IPS-11a (cell line): ENCODE measurements around the gene HMG20B.
"Not testable (repeated sequence)": the region's sequence is repeated elsewhere in the genome, so short reads cannot be mapped to it uniquely, and the experiment has no call there.

Experiments
- H3K4me3 ChIP-seq: one replicate; pipeline ENCODE4 v1.5.1; 2013; ENCODE audit warnings: low read depth, low read length, control low read depth

Gene HMG20B

DNA sequence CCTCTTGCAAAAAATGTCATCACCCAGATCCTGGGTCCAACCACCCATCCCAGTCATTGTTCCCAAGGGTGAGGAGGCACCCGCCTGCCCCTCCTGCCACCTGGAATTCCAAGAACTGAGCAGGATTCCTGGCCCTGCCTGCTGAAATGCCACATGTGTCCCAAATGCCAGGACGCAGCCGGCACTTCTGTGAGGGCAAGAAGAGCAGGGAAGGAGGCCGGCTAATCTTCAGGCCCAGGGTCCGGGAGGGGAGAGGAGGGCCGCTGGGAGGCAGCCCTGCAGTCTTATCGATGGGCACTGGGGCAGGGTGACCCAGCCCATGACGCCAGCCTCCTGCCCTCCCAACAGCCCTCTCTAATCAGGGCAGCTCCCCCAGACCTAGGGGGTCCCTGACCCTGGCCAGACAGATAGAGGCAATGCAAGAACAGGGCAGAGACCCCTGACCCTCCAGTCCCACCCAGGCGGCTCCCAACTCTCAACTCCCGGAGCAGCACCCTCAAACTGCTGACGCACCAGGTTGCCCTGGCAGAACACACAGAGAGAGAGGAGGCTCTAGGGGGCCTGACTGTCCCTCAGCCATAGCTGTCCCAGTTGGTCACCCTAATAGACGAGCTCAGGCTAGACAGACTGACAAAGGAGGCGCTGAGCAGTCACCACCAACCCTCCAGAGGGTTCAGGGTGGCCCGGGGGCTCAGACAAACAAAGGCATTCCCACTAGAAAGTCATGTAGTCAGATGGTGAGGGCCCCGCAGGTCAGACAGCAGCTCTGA, 16.9 kb upstream of the HMG20B start:
- H3K4me3 ChIP-seq, result no peak overlapping the region

DNA sequence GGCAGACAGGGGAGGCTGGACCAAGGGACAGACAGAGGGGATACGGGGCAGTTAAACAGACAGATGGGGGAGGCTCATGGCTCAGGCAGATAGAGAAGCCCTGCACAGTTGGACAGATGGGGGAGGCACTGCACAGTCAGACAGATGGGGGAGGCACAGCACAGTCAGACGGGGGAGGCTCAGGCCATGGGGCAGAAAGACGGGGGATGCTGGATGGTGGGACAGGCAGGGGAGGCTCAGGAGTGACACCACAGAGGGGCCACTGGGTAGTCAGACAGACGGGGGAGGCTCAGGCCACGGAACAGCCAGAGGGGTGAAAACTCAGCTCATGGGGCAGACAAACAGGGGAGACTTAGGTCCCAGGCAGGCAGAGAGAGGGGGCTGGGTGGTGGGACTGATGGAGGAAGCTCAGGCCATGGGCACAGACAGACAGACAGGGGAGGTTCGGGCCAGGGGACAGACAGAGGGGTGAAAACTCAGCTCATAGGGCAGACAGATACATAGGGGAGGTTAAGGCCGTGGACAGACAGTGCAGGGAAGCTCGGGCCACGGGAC, 16.2 kb upstream of the HMG20B start:
- peak overlapping the region; percentile 81 for H3K4me3 ChIP-seq

DNA sequence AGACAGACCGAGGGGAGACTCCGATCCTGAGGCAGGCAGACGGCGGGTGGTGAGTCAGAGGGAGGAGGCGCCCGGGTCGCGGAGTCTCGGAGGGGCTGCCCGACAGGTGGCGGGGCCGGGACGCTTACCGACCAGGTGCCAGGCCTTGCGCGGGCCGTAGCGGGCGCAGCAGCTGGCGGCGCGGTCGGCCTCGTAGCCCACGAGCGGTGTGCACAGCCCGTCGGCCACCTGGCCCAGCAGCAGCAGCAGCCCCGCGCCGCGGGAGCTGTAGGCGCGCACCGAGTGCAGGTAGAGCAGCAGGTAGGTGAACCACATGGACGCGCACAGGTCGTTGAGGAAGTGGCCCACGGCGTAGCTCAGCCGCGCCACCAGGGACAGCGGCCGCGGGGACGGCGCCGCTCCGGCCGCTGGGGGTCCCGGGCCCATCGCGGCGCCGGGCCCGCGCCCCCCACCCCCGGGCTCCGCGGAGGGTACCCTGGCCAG, 15.7 kb upstream of the HMG20B start:
- H3K4me3 ChIP-seq, result peak overlapping the region; percentile 81

DNA sequence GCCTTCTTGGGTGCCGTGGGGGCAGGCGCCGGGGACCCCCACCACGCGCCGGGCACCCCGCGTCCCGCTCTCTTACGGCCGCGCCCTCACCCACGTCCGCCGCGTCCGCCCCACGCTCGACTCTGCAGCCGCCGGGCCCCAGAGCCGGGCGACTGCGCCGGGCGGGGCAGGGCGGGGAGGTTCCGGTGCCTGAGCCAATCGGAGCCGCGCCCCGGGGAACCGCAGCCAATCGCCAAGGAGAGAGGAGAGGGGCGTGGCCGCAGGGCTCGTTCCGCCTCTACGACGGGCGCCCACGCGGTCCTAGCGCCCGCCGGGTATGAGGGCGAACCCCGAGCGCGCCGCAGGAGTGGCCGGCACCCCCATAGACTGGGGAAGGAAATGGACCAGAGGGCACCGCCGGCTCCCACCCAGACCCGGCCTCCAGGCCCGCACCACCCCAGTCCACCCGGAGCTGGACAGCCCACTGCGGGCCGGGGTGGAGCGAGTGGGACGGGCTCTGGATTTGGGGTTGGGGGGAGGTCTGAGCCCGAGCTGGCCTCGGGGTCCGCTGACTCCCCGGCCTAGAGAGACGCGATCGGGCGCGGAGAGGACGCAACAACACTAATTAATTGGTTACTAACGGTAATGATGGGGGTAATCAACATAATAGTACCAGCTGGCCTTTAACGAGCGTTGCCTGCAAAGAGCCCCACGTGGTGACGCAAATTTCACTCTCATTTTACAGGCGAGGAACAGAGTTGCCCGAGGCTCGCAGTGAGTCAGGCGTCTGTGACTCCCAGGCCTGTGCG, 15.1 kb upstream of the HMG20B start, which contains the start of gene MFSD12:
Gene MFSD12, minus strand, starts transcription at position 126 of the 788 bp plus-strand sequence. CDS start 183 bp downstream, outside the sequence.
- H3K4me3 ChIP-seq, result peak within 1 kb of the TSS; percentile 81

DNA sequence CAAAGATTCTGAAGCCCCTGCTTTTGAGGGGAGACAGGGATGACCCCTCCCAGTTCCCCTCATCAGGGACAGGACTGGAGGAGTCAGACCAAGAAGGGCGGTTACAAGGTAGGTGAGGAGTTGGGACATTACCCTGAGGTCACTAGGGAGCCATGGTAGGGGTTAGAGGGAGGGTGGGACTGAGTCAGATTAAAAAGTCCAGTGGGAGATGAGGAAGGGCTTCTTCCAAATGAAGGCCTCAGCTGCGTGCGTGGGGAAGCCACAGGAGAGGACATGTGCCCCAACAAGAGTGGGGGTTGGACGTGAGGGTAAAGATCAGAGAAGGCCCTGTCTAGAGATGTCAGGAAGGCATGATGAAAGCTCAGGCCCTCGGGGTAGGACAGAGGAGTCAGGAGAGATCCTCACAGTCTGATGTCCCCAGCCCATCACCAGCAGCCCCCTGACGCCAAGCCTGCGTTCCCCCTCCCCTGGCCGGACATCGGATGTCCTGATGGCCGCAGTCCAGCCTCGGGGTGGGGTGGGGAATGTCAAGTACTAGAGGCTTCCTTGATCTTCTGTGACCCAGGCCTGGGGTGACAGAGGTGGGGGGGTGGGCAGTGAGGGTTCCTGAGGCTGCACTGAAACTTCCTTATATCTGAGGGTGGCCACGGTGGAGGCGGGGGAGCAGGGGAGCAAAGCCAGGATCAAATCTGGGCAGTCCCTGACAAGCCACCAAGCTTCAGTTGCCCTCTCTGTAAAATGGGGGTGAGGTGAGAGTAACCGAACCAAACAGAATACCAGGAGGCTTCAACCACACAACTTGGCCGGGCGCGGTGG, 8.8 kb upstream of the HMG20B start:
- no peak overlapping the region for H3K4me3 ChIP-seq

DNA sequence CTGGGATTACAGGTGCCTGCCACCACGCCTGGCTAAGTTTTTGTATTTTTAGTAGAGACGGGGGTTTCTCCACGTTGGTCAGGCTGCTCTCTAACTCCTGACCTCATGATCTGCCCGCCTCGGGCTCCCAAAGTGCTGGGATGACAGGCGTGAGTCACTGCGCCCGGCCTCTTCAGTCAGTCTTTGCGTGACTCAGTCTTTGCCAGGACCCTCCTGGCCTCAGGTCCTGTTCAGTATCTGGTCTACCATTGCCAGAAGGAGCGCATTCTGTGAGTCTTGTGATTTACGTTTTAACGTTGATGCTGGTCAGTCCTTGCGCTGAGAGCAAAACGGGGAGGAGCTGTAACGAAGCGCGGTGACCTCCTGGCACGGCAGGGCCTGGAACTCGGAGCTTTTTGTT, 7.6 kb upstream of the HMG20B start:
- no peak overlapping the region for H3K4me3 ChIP-seq

DNA sequence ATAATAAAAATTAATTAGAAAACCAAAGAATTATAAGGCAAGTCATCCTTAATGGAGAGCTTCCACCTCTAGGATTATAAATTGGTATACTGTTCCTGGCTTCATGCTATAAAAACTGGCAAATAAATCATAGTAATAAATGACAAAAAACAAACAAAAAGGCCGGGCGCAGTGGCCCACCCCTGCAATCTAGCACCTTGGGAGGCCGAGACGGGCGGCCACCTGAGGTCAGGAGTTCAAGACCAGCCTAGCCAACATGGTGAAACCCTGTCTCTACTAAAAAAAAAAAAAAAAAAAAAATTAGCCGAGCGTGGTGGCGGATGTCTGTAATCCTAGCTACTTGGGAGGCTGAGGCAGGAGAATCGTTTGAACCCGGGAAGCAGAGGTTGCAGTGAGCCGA, 2.7 kb upstream of the HMG20B start:
- H3K4me3 ChIP-seq, result not testable (repeated sequence)

DNA sequence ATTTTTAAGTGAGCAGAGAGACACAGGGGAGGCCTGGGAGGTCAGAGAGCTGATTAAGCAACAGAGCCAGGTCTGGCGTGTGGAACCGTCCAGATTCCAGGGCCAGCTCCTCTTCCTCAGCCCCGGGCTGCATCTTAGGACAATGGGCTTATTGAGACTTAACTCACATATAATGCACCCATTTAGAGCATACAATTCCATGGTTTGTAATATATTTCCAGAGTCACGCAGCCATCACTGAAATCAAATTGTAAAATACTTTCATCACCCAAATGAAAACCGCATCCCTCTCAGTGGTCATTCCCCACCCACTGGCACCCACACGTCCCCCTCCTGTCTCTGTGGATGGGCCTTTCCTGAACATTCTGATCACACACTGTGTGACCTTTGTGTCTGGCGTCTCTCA, 2.1 kb upstream of the HMG20B start:
- H3K4me3 ChIP-seq, result no peak overlapping the region

DNA sequence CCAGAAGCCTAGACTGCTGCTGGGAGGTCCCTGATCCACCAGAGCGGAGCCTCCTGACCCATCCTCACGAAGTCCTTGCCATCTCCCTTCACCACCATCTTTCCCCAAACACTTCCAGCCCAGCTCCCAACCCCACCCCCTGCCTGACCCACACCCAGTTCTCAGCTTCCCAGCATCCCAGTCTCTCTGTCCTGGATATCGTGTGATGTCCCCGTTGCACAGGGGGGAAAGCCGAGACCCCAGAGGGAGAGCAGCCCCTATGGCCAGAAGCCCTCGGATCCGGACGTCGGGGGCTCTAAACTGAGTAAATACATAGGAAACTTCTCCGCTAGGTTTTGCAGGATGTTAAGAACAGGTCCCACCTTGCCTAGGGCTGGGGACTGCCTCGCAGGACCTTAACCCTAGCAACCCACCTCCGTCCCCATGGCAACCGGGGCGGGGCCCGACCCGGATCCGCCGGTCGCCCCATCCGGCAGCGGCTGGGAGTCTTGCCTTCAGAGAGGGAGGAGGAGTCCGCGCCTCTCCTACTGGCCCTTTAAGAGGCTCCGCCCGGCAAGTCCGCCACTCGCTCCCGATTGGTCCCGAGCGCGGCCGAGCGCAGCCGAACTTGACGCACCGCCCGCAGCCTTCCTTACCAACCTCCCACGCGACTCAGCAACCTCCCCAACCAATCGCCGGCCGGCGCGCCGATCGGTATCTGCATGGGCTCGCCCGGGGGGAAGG, 451 bp upstream of the HMG20B start:
- H3K4me3 ChIP-seq, result no peak overlapping the region

DNA sequence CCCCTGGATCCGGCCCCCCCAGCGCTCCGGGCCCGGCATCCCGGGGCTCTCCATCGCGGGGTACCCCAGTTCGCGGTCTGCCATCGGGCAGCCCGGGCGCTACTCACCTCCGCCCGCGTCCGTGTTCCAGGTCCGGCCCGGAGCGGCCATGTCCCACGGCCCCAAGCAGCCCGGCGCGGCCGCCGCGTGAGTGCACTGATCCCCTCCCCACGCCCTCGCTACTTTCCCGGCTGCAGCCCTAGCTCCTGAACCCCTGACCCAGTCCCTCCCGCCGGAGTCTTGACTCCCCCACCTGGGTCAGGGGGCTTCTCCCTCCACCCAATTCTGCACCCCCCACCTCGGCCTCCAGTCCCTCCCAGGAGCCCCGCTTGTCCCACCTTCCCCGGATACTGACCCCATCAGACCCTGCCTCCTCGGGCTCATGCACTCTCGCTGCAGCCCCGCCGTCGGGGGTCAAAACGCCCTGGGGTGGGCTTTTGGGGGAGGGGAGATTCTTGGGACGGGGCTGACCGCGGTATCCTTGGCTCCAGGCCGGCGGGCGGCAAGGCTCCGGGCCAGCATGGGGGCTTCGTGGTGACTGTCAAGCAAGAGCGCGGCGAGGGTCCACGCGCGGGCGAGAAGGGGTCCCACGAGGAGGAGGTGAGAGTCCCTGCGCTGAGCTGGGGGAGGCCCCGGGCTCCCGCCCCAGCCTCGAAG, 566 bp downstream of the HMG20B start:
- peak overlapping the region; percentile 81 for H3K4me3 ChIP-seq

DNA sequence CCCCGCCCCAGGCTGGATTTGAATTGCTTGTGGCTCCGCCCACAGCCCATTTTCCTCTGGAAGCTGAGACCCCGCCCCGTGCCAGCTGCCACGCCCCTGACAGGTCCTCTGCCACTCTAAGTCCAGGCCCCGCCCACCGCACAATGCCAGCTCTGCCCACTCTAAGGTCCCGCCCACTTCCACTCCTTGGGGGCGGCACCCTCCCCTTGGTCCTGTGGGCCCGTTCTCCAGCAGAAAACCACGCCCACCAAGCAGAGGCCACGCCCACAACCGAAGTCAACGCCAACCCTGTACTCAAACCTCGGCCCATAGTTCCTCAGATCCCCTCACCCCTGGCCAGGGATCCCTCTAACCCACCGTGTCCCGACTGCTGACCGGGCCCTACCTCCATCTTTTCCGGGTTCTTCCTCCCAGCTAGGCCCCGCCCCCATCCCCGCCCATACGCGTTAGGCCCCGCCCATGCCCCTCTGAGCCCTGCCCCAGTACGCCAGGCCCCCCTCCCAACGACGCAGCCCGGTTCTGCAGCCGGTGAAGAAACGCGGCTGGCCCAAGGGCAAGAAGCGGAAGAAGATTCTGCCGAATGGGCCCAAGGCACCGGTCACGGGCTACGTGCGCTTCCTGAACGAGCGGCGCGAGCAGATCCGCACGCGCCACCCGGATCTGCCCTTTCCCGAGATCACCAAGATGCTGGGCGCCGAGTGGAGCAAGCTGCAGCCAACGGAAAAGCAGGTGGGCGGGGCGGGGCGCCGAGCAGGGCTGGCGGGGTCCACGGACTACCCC, 1.3 kb downstream of the HMG20B start:
- peak overlapping the region; percentile 81 for H3K4me3 ChIP-seq

DNA sequence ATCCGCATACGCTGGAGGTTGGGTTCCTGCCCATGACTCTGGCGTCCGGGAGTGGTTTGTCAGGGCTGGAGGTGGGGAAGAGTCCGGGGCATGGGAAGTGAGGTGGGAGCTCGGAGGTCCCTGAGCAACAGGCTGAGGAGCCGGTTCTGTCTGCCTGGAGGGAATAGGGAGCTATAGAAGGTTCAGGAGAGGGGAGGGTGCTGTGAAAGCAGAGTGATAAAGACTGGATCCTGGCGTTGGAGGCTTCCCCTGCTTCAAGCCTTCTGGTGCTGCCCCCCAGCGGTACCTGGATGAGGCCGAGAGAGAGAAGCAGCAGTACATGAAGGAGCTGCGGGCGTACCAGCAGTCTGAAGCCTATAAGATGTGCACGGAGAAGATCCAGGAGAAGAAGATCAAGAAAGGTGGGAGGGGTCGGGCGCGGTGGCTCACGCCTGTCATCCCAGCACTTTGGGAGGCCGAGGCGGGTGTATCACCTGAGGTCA, 2.6 kb downstream of the HMG20B start:
- no peak overlapping the region for H3K4me3 ChIP-seq

DNA sequence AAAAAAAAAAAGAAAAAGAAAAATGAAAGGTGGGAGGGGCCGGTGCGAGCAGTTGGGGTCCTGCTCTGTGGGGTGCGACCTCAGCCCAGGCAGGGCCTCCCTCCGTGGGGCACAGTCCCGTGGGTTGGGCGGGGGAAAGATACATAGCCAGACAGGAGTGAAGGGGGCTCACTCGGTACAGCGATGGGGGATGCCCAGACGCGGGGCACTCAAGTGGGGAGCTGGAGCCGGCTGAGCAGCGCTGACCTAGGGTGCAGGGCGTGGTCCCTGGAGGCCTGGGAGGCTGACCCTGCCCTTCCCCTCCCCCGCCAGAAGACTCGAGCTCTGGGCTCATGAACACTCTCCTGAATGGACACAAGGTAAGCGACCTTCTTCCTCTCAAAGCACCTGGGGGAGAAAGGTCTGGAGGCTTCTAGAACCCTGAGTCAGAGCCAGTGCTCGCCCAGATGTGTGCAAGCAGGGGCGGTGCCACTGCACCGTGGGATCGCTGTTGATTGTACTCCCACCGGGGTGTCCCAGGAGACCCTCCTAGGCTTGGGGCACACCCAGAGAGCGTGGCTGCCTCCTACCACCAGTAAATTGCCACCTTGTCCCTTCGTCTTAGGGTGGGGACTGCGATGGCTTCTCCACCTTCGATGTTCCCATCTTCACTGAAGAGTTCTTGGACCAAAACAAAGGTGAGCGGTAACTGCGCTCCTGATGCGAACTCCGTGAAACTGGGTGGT, 3.4 kb downstream of the HMG20B start:
- H3K4me3 ChIP-seq, result peak overlapping the region; percentile 51

DNA sequence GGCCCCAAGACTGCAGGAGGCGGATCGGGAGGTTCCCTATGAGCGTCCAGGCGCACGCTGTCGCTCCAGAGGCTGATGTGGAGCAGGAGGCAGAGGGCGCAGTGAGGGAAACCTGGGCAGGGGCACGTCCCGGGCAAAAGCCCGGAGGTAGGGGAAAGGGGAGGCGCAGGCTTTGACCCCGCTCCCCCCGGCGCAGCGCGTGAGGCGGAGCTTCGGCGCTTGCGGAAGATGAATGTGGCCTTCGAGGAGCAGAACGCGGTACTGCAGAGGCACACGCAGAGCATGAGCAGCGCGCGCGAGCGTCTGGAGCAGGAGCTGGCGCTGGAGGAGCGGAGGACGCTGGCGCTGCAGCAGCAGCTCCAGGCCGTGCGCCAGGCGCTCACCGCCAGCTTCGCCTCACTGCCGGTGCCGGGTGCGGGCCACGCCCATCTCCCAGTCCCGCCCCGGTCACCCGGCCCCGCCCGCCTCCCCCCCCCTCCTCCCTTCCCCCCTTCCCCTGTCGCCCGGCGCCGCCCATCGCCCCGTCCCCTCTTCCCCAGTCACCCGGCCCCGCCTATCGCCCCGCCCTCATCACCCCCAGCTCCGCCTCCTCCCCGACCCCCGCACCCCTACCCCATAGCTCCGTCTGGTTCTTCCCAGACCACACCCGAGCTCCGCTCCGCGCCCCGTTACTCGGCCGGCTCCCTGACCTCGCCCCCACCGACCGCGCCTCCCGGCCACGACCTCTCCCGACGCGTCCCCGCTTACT, 4.1 kb downstream of the HMG20B start:
- peak overlapping the region; percentile 51 for H3K4me3 ChIP-seq

DNA sequence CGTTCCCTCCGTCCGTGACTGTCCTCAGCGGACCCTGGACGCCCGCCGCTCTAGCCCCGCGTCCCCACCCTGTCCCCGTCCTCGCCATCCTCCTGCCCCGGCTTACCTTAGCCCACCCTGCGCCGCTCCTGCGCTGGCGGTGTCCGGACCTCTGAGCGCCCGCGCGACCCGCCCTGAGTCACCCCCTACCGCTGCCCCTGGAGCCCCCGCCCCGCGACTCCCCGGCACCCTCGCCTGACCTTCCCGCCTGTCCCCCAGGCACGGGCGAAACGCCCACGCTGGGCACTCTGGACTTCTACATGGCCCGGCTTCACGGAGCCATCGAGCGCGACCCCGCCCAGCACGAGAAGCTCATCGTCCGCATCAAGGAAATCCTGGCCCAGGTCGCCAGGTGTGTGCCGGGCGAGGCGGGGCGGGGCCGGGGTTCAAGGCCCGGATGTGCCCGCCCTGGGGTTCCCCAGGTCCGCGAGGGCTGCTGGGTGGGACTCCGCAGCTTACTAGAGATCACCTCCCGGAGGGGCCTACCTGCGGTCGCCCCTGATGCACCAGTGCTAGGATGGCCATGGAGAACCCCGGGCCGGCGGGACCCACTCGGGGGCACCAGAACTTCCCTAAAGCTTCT, 5.1 kb downstream of the HMG20B start:
- H3K4me3 ChIP-seq, result peak overlapping the region; percentile 30

DNA sequence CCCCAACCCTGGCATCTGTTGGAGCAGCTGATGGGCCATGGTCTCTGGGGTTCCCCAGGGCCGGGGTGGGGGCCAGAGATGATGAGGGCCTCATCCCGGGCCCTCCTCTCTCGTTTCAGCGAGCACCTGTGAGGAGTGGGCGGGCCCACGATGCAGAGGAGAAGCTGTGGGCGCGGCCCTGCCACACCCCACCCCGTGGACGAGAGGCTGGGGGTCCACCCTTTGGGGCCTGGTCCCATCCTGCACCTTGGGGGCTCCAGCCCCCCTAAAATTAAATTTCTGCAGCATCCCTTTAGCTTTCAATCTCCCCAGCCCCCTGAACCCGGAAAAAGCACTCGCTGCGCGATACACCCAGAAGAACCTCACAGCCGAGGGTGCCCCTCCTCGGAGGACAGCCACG, 5.6 kb downstream of the HMG20B start:
- H3K4me3 ChIP-seq, result no peak overlapping the region
